HG03439 (cell line): ENCODE measurements around the gene RPP38.

Source experiments
- ATAC-seq: cut with Tn5 transposase; IDR thresholded peaks from one replicate; pipeline ENCODE4 v1.9.1; 2021; ENCODE audit warnings: mild to moderate bottlenecking, moderate library complexity; ENCODE audit not compliant: unreplicated experiment

Gene RPP38

DNA sequence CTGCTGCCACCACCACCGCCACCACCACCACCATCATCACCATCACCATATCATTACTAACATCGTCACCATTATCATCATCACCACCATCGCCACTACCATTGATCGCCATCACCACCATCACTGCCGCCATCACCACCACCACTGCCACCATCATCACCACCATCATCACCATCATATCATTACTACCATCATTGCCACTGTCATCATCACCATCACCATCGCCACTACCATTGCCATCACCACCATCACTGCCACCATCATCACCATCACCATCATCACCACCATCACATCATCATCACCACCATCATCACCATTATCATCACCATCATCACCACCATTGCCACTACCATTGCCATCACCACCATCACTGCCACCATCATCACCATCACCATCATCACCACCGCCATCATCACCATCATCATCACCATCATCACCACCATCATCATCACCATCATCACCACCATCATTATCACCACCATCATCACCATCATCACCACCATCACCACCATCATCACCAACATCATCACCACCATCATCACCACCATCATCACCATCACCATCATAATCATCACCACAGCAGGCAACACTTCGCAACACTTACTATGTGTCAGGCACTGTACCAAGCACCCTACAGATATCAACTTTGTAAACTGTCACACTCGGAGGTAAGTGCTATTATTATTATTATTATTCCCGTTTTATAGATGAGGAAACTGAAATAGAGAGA lies 52.1 kb downstream of the RPP38 start:
- no peak for ATAC-seq

DNA sequence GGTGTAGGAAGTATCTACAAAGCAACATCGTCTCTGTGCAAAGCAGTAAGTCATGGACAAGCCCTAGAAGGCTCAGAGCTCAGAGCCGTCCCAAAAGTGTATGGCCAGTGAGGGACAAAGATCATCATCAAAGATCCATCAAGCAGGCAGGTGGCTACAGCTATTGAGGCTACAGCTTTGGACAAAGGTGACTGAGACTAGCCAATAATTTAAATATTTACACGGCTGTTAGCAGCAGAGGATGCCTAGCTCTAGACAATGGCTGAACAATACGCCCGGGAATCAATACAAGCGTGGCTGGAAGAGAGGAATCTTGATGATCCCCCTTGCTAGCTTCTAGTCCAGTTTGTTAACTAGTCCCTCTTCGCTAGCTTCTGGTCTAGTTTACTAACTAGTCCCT lies 53.4 kb downstream of the RPP38 start:
- ATAC-seq = no peak

DNA sequence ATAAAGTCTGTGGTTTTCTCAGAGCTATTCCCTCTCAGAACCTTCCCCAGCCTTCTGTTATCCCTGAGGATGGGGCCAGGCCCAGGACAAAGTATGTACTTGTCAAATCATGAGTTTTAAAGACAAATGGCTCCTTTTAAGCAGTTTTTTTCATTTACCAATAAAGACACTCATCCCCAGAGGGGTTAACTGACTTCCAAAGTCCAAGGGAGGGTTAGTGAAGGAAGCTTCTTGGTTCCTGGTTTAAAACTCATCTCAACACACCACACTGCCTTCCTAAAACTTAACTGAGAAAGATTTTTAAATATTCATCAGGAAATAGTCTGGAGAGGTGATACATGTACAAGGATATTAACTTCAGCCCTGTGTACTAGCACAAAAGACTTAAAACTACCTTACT lies 55.4 kb downstream of the RPP38 start:
- no peak for ATAC-seq
